K562 (cell line): ENCODE measurements around the gene NENF. TPM values are rescaled to one million over a fixed set of nuclear protein-coding genes. Genes with fewer than 3 reads are reported as not detected.
A peak's percentile ranks its signal among the peaks of the same experiment; 100 is the strongest.

Experiments
- ATAC-seq: fragments of 200-7000 bp; cut with Tn5 transposase; 3 replicates; pipeline ENCODE4 v1.9.1; 2020; ENCODE audit warnings: moderate library complexity
- BruUV-seq: library from RNA; stranded (reverse); fragments of 400-500 nt; replicated peaks from 2 replicates; lab custom pipeline; 2021; lab: Mats Ljungman, UMichigan
- CTCF ChIA-PET: fragments of 300-600 bp; formaldehyde crosslinking; extraction: SDS; loops from one replicate; lab custom pipeline; 2021; ENCODE audit warnings: low intra/inter-chr PET ratio; lab: Yijun Ruan, JAX
- POLR2A ChIA-PET: fragments of 300-600, 350-650 bp; sonication (Branson Sonifier 250); formaldehyde crosslinking; extraction: SDS; loops from one replicate; lab custom pipeline; 2021; ENCODE audit warnings: antibody characterized with exemption, inconsistent platforms; lab: Yijun Ruan, JAX
- DNase-seq, 4 experiments: peaks; one replicate each; pipeline versions ENCODE4 v3.0.0 to v3.0.0-alpha.2; 2011 to 2018; ENCODE audit warnings: low spot score in 3 of 4, mixed read lengths in 3 of 4; ENCODE audit errors: extremely low read depth in 1 of 4
- FAIRE-seq: peaks from 2 replicates; lab custom pipeline; 2011; peaks lifted over from hg19 to GRCh38; lab: Jason Lieb, UNC
- H2AFZ ChIP-seq: 2 replicates; pipeline ENCODE4 v1.6.0; 2011; ENCODE audit warnings: low read depth, low read length, control low read depth, inconsistent platforms
- H3K27ac ChIP-seq: fragments of 200-600 bp; 3 replicates; pipeline ENCODE4 v1.8.0; 2011; ENCODE audit warnings: low read depth, mild to moderate bottlenecking, control low read depth, inconsistent platforms, low read length, moderate library complexity, mixed read lengths; ENCODE audit errors: extremely low read depth
- H3K27me3 ChIP-seq, 2 experiments: fragments of 300-600 bp in 1 of 2; 2 replicates in 1 of 2; 3 replicates in 1 of 2; pipeline versions ENCODE4 v1.6.0 to v1.8.0; 2011; ENCODE audit warnings: inconsistent platforms in 2 of 2, low read length in 2 of 2, mild to moderate bottlenecking in 1 of 2, mixed read lengths in 1 of 2, moderate library complexity in 1 of 2; ENCODE audit not compliant: control insufficient read depth in 2 of 2, insufficient read depth in 2 of 2
- H3K36me3 ChIP-seq: fragments of 300-600 bp; 3 replicates; pipeline ENCODE4 v1.8.0; 2011; ENCODE audit warnings: mild to moderate bottlenecking, low read length, inconsistent platforms; ENCODE audit not compliant: control insufficient read depth, insufficient read depth
- H3K4me1 ChIP-seq, 2 experiments: fragments of 200-600 bp in 1 of 2; replicated peaks in 1 of 2; 2 replicates in 1 of 2; 3 replicates in 1 of 2; pipeline versions ENCODE4 v1.5.1 to v1.8.0; 2011; ENCODE audit warnings: inconsistent platforms in 2 of 2, low read length in 2 of 2, mild to moderate bottlenecking in 1 of 2, mixed read lengths in 1 of 2, moderate library complexity in 1 of 2; ENCODE audit not compliant: control insufficient read depth in 2 of 2, insufficient read depth in 2 of 2
- H3K4me2 ChIP-seq: 2 replicates; pipeline ENCODE4 v1.6.1; 2011; ENCODE audit warnings: low read length, control low read depth, inconsistent platforms, mixed read lengths; ENCODE audit not compliant: insufficient read depth
- H3K4me3 ChIP-seq: fragments of 200-600 bp; sonication (generic), shearing (Covaris generic); 2 replicates; pipeline ENCODE4 v1.5.1; 2016; ENCODE audit warnings: control low read depth, inconsistent platforms
- H3K79me2 ChIP-seq: fragments of 200-600 bp; 3 replicates; pipeline ENCODE4 v1.8.0; 2011; ENCODE audit warnings: low read length, inconsistent platforms; ENCODE audit not compliant: control insufficient read depth, insufficient read depth
- H3K9ac ChIP-seq, 2 experiments: 2 replicates each; pipeline versions ENCODE4 v1.6.0 to v1.6.1; 2011; ENCODE audit warnings: low read depth in 2 of 2, low read length in 2 of 2, control low read depth in 1 of 2, inconsistent platforms in 1 of 2, mild to moderate bottlenecking in 1 of 2, mixed read lengths in 1 of 2; ENCODE audit not compliant: insufficient read depth in 1 of 2
- H3K9me1 ChIP-seq: one replicate; pipeline ENCODE4 v1.6.0; 2011; ENCODE audit warnings: inconsistent platforms, mild to moderate bottlenecking, low read length, moderate library complexity; ENCODE audit not compliant: control insufficient read depth, insufficient read depth
- H3K9me3 ChIP-seq: replicated peaks from 2 replicates; pipeline ENCODE4 v1.5.1; 2011; ENCODE audit warnings: low read depth, low read length, inconsistent platforms; ENCODE audit not compliant: control insufficient read depth, insufficient read depth
- H4K20me1 ChIP-seq: replicated peaks from 2 replicates; pipeline ENCODE4 v1.6.1; 2011; ENCODE audit warnings: low read length, inconsistent platforms, mixed read lengths; ENCODE audit not compliant: control insufficient read depth, insufficient read depth
- ATF7 ChIP-seq: fragments of 450-650 bp; IDR thresholded peaks from 2 replicates; pipeline ENCODE4 v1.7.1; 2014; ENCODE audit warnings: mild to moderate bottlenecking, moderate library complexity
- BCOR ChIP-seq: fragments of 450-650 bp; IDR thresholded peaks from 2 replicates; pipeline ENCODE4 v1.6.1; 2016
- CEBPZ ChIP-seq: fragments of 150-350 bp; IDR thresholded peaks from 2 replicates; pipeline ENCODE4 v1.6.1; 2014; ENCODE audit warnings: low read depth, mild to moderate bottlenecking, low read length, borderline replicate concordance
- HMBOX1 ChIP-seq: sonication (generic); IDR thresholded peaks from 2 replicates; pipeline ENCODE4 v1.6.1; 2016
- HNRNPL ChIP-seq: fragments of 200-400 bp; formaldehyde crosslinking; IDR thresholded peaks from 2 replicates; pipeline ENCODE4 v1.6.1; 2017; ENCODE audit warnings: low read depth, mild to moderate bottlenecking, low read length
- KAT8 ChIP-seq: fragments of 450-650 bp; IDR thresholded peaks from 2 replicates; pipeline ENCODE4 v1.6.1; 2016; ENCODE audit warnings: low read depth, mild to moderate bottlenecking
- RBM25 ChIP-seq: fragments of 200-400 bp; formaldehyde crosslinking; IDR thresholded peaks from 2 replicates; pipeline ENCODE4 v1.6.1; 2018; ENCODE audit warnings: low read length, low read depth, moderate library complexity; ENCODE audit not compliant: severe bottlenecking
- TGIF2 ChIP-seq: sonication (generic); formaldehyde crosslinking; IDR thresholded peaks from 2 replicates; pipeline ENCODE4 v1.8.1; 2022; ENCODE audit warnings: mild to moderate bottlenecking, missing genetic modification reagents, moderate library complexity
- USF2 ChIP-seq: sonication (generic); formaldehyde crosslinking; IDR thresholded peaks from 2 replicates; pipeline ENCODE4 v1.5.0; 2020; ENCODE audit warnings: missing genetic modification reagents
- ZNF354B ChIP-seq: fragments of 250-450 bp; sonication (Bioruptor Pico); IDR thresholded peaks from 2 replicates; pipeline ENCODE4 v1.4.0; 2020
- ZNF507 ChIP-seq: conservative IDR thresholded peaks from 2 replicates; pipeline ENCODE4 v1.6.1; 2017; ENCODE audit warnings: missing genetic modification characterization, missing compliant biosample characterization
- WGBS: fragments of 100-300 bp; shearing (Covaris generic); methylation state at CpG from one replicate; pipeline ENCODE4 v1.1.6; 2016; ENCODE audit warnings: low coverage, mixed read lengths; ENCODE audit not compliant: insufficient coverage; ENCODE audit errors: missing lambda C conversion rate; 5-methylcytosine and 5-hydroxymethylcytosine counted together
- in situ Hi-C: fragments of 300-500 bp; cut with MboI; formaldehyde crosslinking; loops from 4 replicates; pipeline ENCODE4 v1.15.0; 2018; ENCODE audit warnings: inconsistent platforms, mixed read lengths
- intact Hi-C: fragments of 100-400 bp; cut with micrococcal nuclease; formaldehyde crosslinking; loops from 2 replicates; pipeline ENCODE4 v1.14.2; 2022
- polyA plus RNA-seq, 8 experiments: library from polyadenylated mRNA; depleted of rRNA in 4 of 8; stranded (reverse) in 5 of 8; unstranded in 3 of 8; fragments of >200 nt; fragmentation: Nextera tagmentation in 2 of 8; fragmentation: Illumina TruSeq in 1 of 8; extraction: Ambion mirVana in 2 of 8; extraction: Trizol in 1 of 8; gene quantifications; 2 replicates each; pipeline versions ENCODE4 v1.2.1 to v1.2.3, GENCODE V29; 2011 to 2014; ENCODE audit warnings: inconsistent platforms in 1 of 8, missing spikeins in 1 of 8
- total RNA-seq, 7 experiments: library from RNA; depleted of rRNA in 6 of 7; stranded (reverse); fragments of >200 nt in 6 of 7; fragmentation: Illumina TruSeq in 2 of 7; extraction: Trizol in 2 of 7; gene quantifications; 2 replicates each; pipeline versions ENCODE4 v1.2.1 to v1.2.3, GENCODE V29; 2011 to 2021; ENCODE audit warnings: low replicate concordance in 1 of 7

Gene NENF
- total and polyA plus RNA-seq, 9 of the 15 experiments (the other 6 are each of a cell fraction or from before 2014, with no cell fraction given), result 6.1 to 100 (median 72.8) TPM

GRCh38 chr1:212397171-212397570 lies 35.5 kb upstream of the NENF start:
- no peak for ATAC-seq
- Histone ChIP-seq H3K4me1 (no peaks in the 10 kb centered on the region), H3K4me2 (no peak overlapping the region), H3K79me2 (no peaks in the 10 kb centered on the region), H3K9me3 (peaks cover 3% of the 10 kb centered on the region; the same call in 1 of the 2 replicates), H3K4me3 (no peak overlapping the region), H3K27ac (no peak overlapping the region), H3K36me3 (peaks cover 10% of the 10 kb centered on the region), H3K9me1 (no peaks in the 10 kb centered on the region), H3K27me3 (no peaks in the 10 kb centered on the region), H2AFZ (no peak overlapping the region), H3K9ac (no peak overlapping the region), H4K20me1 (no peaks in the 10 kb centered on the region)
- ChIA-PET CTCF (no interaction called here), POLR2A (no interaction called here)
- FAIRE-seq, result no peak
- DNase-seq, result no peak
- TF ChIP-seq ZNF507, result peak; percentile 98
- peak; percentile 56 for TF ChIP-seq RBM25
- no peak for TF ChIP-seq TGIF2 (CRISPR knock-in tag)
- no peak for TF ChIP-seq HNRNPL
- TF ChIP-seq CEBPZ, result no peak
- 0 out of 2 replicates have a peak, but pooled peaks have one; percentile 3 for TF ChIP-seq BCOR
- no peak for TF ChIP-seq KAT8
- peak; percentile 71; the same call in 1 of the 2 replicates for TF ChIP-seq ZNF354B
- TF ChIP-seq HMBOX1, result no peak
- TF ChIP-seq USF2 (CRISPR knock-in tag), result no peak
- TF ChIP-seq ATF7, result no peak
- WGBS, result 69% methylated on average over 1 of the region's 1 CpG
- no TSS peak for BruUV-seq
- intact Hi-C loops, result no loop called here
- in situ Hi-C loops, result no loop called here
